HG03432 (cell line): ENCODE measurements around the gene REEP1.
"Not testable (repeated sequence)": the region's sequence is repeated elsewhere in the genome, so short reads cannot be mapped to it uniquely, and the experiment has no call there.

Source experiments
- ATAC-seq: cut with Tn5 transposase; IDR thresholded peaks from one replicate; pipeline ENCODE4 v1.9.1; 2021; ENCODE audit warnings: mild to moderate bottlenecking, moderate library complexity; ENCODE audit not compliant: unreplicated experiment

The REEP1 gene

GRCh38 chr2:86202336-86202692 lies 135.1 kb downstream of the REEP1 start:
- no peak for ATAC-seq

- no peak for ATAC-seq
Observed at GRCh38 chr2:86201671-86202335, 135.6 kb downstream of the REEP1 start.

DNA sequence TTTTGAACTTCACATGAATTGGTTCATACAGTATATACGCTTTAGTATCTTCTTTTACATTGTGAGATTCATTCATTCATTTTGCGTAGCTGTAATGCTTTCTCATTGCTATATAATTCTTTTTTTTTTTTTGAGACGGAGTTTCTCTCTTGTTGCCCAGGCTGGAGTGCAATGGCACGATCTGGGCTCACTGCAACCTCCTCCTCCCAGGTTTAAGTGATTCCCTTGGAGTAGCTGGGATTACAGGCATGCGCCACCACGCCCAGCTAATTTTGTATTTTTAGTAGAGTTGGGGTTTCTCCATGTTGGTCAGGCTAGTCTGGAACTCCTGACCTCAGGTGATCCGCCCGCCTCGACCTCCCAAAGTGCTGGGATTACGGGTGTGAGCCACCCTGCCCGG lies 136.9 kb downstream of the REEP1 start:
- ATAC-seq: not testable (repeated sequence)

DNA sequence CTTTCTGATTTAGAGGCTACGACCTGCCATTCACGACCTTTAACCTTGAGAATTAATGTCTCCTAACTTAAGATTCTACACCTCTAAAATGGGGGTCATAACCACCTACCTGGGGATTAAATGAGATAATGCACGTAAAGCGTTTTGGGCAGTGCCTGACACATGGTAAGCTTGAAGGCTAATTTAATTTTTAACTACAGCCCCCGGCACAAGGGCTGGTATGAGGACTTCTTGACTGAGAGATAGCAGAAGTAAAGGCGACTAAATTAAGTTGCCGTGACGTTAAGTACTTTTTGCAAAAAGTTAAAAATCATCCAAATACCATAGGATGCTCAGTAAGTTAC lies 137.6 kb downstream of the REEP1 start:
- ATAC-seq: no peak

- no peak for ATAC-seq
Observed at GRCh38 chr2:86195808-86196387, 141.5 kb downstream of the REEP1 start.

GRCh38 chr2:86195055-86195807 lies 142.2 kb downstream of the REEP1 start, which contains the start of gene IMMT:
IMMT (minus strand) TSS chr2:86195462; CDS start chr2:86195382, 80 bp downstream.
- peak; percentile 91 for ATAC-seq

- no peak for ATAC-seq
Observed at GRCh38 chr2:86194751-86195054, 142.7 kb downstream of the REEP1 start.

DNA sequence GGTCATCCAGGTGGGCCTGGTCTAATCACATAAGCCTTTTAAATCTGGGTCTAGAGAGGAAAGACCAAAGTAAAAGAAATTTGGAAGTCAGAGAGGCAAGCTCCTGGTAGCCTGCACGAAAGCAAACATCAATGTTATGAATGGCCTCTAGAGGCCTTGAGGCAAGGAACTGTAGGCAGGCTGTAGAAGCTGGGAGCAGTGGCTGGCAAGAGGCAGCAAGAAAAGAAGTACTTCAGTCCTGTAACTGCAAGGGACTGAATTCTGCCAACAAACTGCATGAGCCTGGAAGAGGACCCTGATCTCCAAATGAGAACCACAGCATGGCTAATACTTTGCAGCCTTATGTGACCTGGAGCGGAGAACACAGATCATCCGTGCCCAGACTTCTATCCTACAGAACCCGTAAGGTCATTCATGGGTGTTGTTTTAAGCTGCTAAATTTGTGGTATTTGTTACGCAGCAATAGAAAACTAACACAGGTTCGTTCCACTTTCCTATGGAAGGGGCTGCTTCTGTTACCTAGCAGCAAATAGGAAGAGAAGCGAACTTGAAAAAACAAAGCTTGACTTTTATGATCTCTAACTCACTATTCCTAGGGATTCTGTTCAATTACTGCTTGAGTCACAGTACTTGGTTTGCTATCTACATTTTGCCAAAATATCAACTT lies 143.4 kb downstream of the REEP1 start:
- no peak for ATAC-seq

GRCh38 chr2:86189782-86190416 lies 147.5 kb downstream of the REEP1 start:
- no peak for ATAC-seq

GRCh38 chr2:86186431-86186830 lies 151.0 kb downstream of the REEP1 start:
- peak; percentile 34 for ATAC-seq

DNA sequence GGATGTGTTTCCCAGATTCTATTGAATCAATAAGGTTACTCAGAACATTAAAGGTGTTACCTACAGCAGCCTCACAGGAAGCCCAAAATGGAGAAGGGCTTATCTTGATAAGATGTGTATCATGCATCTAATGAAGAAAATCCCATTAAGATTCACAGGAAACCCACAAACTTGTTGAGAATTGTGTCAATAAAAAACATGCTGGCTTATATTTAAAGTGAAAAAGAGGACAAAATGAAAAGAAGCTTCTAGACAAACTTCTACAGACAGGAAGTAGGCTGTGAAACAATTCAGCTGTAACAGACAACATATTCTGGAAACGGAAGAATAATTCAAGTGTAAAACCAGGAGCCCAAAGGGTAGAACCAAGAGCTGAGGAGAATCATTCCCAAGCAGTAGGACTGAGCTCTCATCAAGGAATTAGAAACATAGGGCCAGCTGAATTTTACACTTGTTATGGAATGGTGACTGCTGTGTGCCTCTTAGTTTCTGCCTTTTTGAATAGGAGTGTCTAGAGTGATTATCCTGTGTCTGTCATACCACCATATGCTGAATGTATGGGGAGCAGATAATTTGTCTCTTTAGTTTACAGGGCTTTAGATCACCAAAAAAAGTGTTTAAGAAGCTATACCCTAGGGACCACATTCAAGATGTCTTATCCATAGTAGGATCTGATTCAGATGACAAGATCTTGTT lies 151.8 kb downstream of the REEP1 start:
- peak; percentile 43 for ATAC-seq

DNA sequence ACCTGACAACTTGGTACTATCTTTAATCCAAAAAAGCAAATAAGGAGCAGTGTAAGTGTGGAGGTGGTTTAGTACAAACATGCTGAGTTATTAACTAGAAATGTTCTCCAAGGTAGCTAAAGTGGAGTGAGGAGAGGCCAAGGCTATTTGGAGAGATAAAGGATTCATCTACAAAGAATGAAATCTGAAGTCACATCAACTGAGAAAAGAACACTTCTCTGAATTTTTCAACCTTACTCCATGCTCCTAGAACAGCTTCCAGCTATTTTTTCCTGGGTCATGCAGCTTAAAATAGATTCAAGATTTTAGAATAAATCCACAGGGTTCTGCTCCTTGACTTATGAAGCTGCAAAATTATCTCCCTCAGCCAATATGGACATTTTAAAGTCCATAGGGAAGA lies 160.8 kb downstream of the REEP1 start:
- no peak for ATAC-seq

GRCh38 chr2:86175828-86176227 lies 161.6 kb downstream of the REEP1 start:
- no peak for ATAC-seq

DNA sequence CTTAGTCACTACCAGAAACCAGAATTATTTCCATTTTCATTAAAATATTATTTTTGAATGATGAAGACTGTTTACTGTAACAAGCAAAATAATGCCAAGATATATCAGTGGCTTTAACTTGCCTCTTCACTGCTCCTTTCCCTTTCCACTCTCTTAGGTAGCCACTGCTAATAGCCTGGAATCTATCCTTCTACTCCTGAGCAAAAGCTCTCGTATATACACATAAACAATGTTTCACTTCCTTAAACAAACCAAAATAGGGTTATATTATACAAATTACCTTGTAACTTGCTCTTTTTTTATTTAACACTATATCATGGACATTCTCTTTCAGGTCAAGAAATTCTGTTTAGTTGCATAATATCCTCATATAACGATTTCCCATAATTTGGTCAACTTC lies 163.0 kb downstream of the REEP1 start:
- ATAC-seq: no peak

DNA sequence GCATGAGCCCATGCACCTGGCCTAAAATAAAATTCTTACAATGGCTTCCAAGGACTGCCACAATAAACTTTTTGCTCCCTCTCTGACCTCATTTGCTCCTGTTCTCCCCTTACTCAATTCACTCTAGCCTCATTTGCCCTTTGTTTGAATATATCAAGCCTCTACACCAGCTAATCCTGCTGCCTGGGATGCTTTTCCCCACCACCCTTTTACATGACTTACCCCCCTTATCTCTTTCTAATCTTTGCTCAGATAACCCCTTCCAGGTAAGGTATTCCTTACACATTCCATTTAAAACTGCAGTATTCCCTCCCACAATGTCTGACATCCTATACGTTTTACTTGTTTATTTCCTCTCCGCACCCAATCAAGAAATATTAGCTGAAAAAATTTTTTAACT lies 164.8 kb downstream of the REEP1 start:
- ATAC-seq: no peak

DNA sequence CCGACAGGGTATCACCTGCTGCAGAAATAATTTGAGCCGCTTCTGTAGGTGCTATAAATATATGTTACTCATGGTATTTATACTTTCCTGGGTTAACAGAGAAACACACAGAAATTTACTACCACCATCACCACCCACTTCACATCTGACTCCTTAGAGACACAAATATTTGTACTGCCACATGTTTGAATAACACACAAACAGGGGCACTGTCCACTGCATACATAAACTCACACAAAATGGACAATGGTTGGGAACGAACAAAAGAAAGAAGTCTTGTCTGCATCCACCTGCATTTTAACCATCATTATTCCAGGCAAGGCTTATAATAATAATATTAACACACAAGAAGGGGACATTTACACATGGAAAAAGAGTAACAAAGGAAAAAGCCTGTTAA lies 166.1 kb downstream of the REEP1 start:
- no peak for ATAC-seq

- ATAC-seq: no peak
Observed at GRCh38 chr2:86170449-86170848, 167.0 kb downstream of the REEP1 start.
